Endothelial cell of umbilical vein (primary cell): ENCODE results near the gene ZNF148. TPM values are rescaled to one million over a fixed set of nuclear protein-coding genes. Genes with fewer than 3 reads are reported as not detected.

ENCODE experiments used
- BruUV-seq: library from RNA; stranded (reverse); fragments of 400-500 nt; replicated peaks from 2 replicates; lab custom pipeline; 2021; lab: Mats Ljungman, UMichigan
- CTCF ChIA-PET: fragments of 300-600, 350-600 bp; sonication (Branson Sonifier 250); formaldehyde crosslinking; loops from one replicate; lab custom pipeline; 2021; ENCODE audit warnings: antibody characterized with exemption, inconsistent platforms; lab: Charles Lee
- POLR2A ChIA-PET: fragments of 300-600, 350-600 bp; sonication (Branson Sonifier 250); formaldehyde crosslinking; loops from one replicate; lab custom pipeline; 2021; ENCODE audit warnings: antibody characterized with exemption, inconsistent platforms; lab: Charles Lee
- DNase-seq: peaks from one replicate; pipeline ENCODE4 v3.0.0-alpha.2; 2011; ENCODE audit warnings: low read depth, low spot score
- FAIRE-seq: peaks from 2 replicates; lab custom pipeline; 2011; peaks lifted over from hg19 to GRCh38; lab: Jason Lieb, UNC
- H2AFZ ChIP-seq: 2 replicates; pipeline ENCODE4 v1.6.0; 2012; ENCODE audit warnings: low read depth, low read length, control low read depth, inconsistent platforms
- H3K27ac ChIP-seq: 2 replicates; pipeline ENCODE4 v1.5.1; 2011; ENCODE audit warnings: low read depth, mild to moderate bottlenecking, control low read depth, low read length, moderate library complexity; ENCODE audit not compliant: insufficient read depth
- H3K27me3 ChIP-seq, 2 experiments: 2 replicates each; pipeline versions ENCODE4 v1.6.0 to v1.6.1; 2011; ENCODE audit warnings: low read length in 2 of 2, mixed read lengths in 1 of 2; ENCODE audit not compliant: control insufficient read depth in 2 of 2, insufficient read depth in 2 of 2
- H3K36me3 ChIP-seq, 2 experiments: 2 replicates in 1 of 2; 3 replicates in 1 of 2; pipeline ENCODE4 v1.5.1; 2011; ENCODE audit warnings: low read length in 2 of 2, mild to moderate bottlenecking in 1 of 2, moderate library complexity in 1 of 2; ENCODE audit not compliant: control insufficient read depth in 2 of 2, insufficient read depth in 2 of 2; ENCODE audit errors: extremely low read depth in 1 of 2
- H3K4me1 ChIP-seq: 3 replicates; pipeline ENCODE4 v1.5.1; 2011; ENCODE audit warnings: mild to moderate bottlenecking, low read length; ENCODE audit not compliant: control insufficient read depth, insufficient read depth; ENCODE audit errors: extremely low read depth
- H3K4me2 ChIP-seq: 2 replicates; pipeline ENCODE4 v1.6.1; 2011; ENCODE audit warnings: low read length, control low read depth, mixed read lengths; ENCODE audit not compliant: insufficient read depth
- H3K4me3 ChIP-seq, 3 experiments: fragments of 200-600 bp in 1 of 3; sonication (generic), shearing (Covaris generic) in 1 of 3; replicated peaks in 1 of 3; 2 replicates each; pipeline ENCODE4 v1.5.1; 2011 to 2016; ENCODE audit warnings: control low read depth in 3 of 3, low read length in 3 of 3, mild to moderate bottlenecking in 2 of 3, inconsistent platforms in 1 of 3, low read depth in 1 of 3, moderate library complexity in 1 of 3; ENCODE audit not compliant: insufficient read depth in 1 of 3
- H3K79me2 ChIP-seq: 2 replicates; pipeline ENCODE4 v1.6.0; 2012; ENCODE audit warnings: low read length, inconsistent platforms; ENCODE audit not compliant: control insufficient read depth, insufficient read depth
- H3K9ac ChIP-seq: replicated peaks from 2 replicates; pipeline ENCODE3; 2011; ENCODE audit warnings: low read length, control low read depth; ENCODE audit not compliant: insufficient read depth; ENCODE audit errors: extremely low read depth
- H3K9me1 ChIP-seq: replicated peaks from 3 replicates; pipeline ENCODE4 v1.6.0; 2011; ENCODE audit warnings: mild to moderate bottlenecking, low read length; ENCODE audit not compliant: control insufficient read depth, insufficient read depth; ENCODE audit errors: extremely low read depth
- H3K9me3 ChIP-seq: replicated peaks from 2 replicates; pipeline ENCODE4 v1.5.1; 2012; ENCODE audit warnings: low read length, inconsistent platforms; ENCODE audit not compliant: control insufficient read depth, insufficient read depth
- H4K20me1 ChIP-seq: replicated peaks from 2 replicates; pipeline ENCODE3; 2011; ENCODE audit warnings: mild to moderate bottlenecking, low read length; ENCODE audit not compliant: control insufficient read depth, insufficient read depth; ENCODE audit errors: extremely low read depth
- EZH2 ChIP-seq: IDR thresholded peaks from 2 replicates; pipeline ENCODE4 v1.6.1; 2012; ENCODE audit warnings: borderline replicate concordance, low read depth, mild to moderate bottlenecking, moderate library complexity, low read length, inconsistent platforms; ENCODE audit not compliant: severe bottlenecking
- FOS ChIP-seq: IDR thresholded peaks from 2 replicates; pipeline ENCODE4 v1.6.1; 2011; ENCODE audit warnings: mild to moderate bottlenecking, low read length, moderate library complexity, borderline replicate concordance; ENCODE audit not compliant: insufficient read depth
- GATA2 ChIP-seq: IDR thresholded peaks from 2 replicates; pipeline ENCODE4 v1.7.0; 2011; ENCODE audit warnings: low read depth, mild to moderate bottlenecking, moderate library complexity, mixed read lengths, low read length; ENCODE audit not compliant: insufficient read length, insufficient read depth
- JUN ChIP-seq: IDR thresholded peaks from 2 replicates; pipeline ENCODE4 v1.6.1; 2011; ENCODE audit warnings: borderline replicate concordance, low read depth; ENCODE audit not compliant: insufficient read length, insufficient read depth
- MYC ChIP-seq: IDR thresholded peaks from one replicate; pipeline ENCODE4 v1.6.1; 2011; ENCODE audit warnings: mild to moderate bottlenecking, low read depth, low read length
- POLR2A ChIP-seq: IDR thresholded peaks from 2 replicates; pipeline ENCODE4 v1.6.1; 2012; ENCODE audit warnings: low read depth, mild to moderate bottlenecking, control low read depth, low read length
- POLR2AphosphoS5 ChIP-seq: IDR thresholded peaks from 2 replicates; pipeline ENCODE4 v1.6.1; 2012; ENCODE audit warnings: low read depth, mild to moderate bottlenecking, control low read depth, low read length, moderate library complexity; ENCODE audit not compliant: insufficient read depth
- dilution Hi-C: fragments of 300-500 bp; cut with MboI; formaldehyde crosslinking; loops from one replicate; pipeline ENCODE4 v1.15.0; 2019; ENCODE audit warnings: low sequenced_read_pairs; ENCODE audit not compliant: extremely low pct_ligation_motif_present
- intact Hi-C: fragments of 100-400 bp; cut with micrococcal nuclease; formaldehyde crosslinking; loops from one replicate; pipeline ENCODE4 v1.10.0; 2022
- polyA plus RNA-seq, 4 experiments: library from polyadenylated mRNA; depleted of rRNA in 3 of 4; stranded (reverse) in 3 of 4; unstranded in 1 of 4; fragments of >200 nt; gene quantifications; 2 replicates each; pipeline versions ENCODE4 v1.2.1 to v1.2.3, GENCODE V29; 2011 to 2012; ENCODE audit warnings: missing spikeins in 1 of 4
- total RNA-seq: library from RNA; stranded (reverse); gene quantifications from 2 replicates; pipeline ENCODE4 v1.2.3, GENCODE V29; 2021
- TF ChIP-seq, protein P1 (sequence below), 2 donors: IDR thresholded peaks; 1 replicate in 1 of 2; 2 replicates in 1 of 2; pipeline ENCODE4 v1.5.1; 2011; ENCODE audit warnings: low read length in 2 of 2, mild to moderate bottlenecking in 2 of 2, moderate library complexity in 2 of 2, control low read depth in 1 of 2, inconsistent platforms in 1 of 2, low read depth in 1 of 2; ENCODE audit not compliant: insufficient read depth in 1 of 2; ENCODE audit errors: extremely low read depth in 1 of 2
- TF ChIP-seq, protein P2 (sequence below): IDR thresholded peaks from 2 replicates; pipeline ENCODE4 v1.6.1; 2011; ENCODE audit not compliant: insufficient read depth, insufficient read length

Gene ZNF148
- total and polyA plus RNA-seq, 2 donors (not counting 3 experiments of a cell fraction or from before 2014, with no cell fraction given) = 8.0 to 41.3 TPM

DNA sequence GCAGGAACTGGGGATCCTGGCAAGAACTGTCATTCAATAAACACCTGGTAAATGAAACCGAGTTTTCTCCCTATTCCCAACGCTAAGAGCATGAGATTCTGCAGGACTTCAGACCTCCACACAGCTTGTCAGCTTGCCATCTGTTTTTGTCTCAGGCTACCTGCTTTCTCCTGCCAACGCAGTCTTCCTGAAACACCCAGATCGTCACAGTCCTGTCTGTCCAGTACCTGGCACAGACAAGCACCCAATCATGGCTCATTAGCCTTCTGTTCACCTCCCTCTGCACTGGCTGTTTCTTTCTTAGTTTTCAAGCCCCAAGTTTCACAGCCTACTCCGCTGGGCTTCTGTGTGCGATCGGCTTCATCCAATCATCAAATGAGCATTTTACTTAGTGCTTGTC lies 167.6 kb downstream of the ZNF148 start:
- no TSS peak for BruUV-seq
- Histone ChIP-seq H4K20me1 (no peaks in the 10 kb centered on the region), H3K9ac (no peak overlapping the region), H3K27me3 (no peaks in the 10 kb centered on the region), H3K9me1 (no peaks in the 10 kb centered on the region), H3K27ac (no peak overlapping the region), H2AFZ (no peak overlapping the region), H3K4me3 (no peak overlapping the region), H3K4me1 (peaks cover 3% of the 10 kb centered on the region), H3K36me3 (no peaks in the 10 kb centered on the region), H3K9me3 (no peaks in the 10 kb centered on the region), H3K4me2 (no peak overlapping the region), H3K79me2 (no peaks in the 10 kb centered on the region)
- FAIRE-seq (no peak), DNase-seq (no peak)
- dilution Hi-C loops (no loop called here), intact Hi-C loops (no loop called here)
- no peak for TF ChIP-seq FOS
- no peak for TF ChIP-seq POLR2A
- no peak for TF ChIP-seq MYC
- TF ChIP-seq, protein P1, sequence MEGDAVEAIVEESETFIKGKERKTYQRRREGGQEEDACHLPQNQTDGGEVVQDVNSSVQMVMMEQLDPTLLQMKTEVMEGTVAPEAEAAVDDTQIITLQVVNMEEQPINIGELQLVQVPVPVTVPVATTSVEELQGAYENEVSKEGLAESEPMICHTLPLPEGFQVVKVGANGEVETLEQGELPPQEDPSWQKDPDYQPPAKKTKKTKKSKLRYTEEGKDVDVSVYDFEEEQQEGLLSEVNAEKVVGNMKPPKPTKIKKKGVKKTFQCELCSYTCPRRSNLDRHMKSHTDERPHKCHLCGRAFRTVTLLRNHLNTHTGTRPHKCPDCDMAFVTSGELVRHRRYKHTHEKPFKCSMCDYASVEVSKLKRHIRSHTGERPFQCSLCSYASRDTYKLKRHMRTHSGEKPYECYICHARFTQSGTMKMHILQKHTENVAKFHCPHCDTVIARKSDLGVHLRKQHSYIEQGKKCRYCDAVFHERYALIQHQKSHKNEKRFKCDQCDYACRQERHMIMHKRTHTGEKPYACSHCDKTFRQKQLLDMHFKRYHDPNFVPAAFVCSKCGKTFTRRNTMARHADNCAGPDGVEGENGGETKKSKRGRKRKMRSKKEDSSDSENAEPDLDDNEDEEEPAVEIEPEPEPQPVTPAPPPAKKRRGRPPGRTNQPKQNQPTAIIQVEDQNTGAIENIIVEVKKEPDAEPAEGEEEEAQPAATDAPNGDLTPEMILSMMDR (IDR thresholded peaks at IDR 0.05; ENCODE audit: extremely low read depth in 1 of 2, insufficient read depth in 1 of 2, low read depth in 1 of 2, low read length in 2 of 2) = no peak
- no peak for TF ChIP-seq GATA2
- TF ChIP-seq EZH2 = no peak
- POLR2A ChIA-PET = no interaction called here
- CTCF ChIA-PET = no interaction called here

DNA sequence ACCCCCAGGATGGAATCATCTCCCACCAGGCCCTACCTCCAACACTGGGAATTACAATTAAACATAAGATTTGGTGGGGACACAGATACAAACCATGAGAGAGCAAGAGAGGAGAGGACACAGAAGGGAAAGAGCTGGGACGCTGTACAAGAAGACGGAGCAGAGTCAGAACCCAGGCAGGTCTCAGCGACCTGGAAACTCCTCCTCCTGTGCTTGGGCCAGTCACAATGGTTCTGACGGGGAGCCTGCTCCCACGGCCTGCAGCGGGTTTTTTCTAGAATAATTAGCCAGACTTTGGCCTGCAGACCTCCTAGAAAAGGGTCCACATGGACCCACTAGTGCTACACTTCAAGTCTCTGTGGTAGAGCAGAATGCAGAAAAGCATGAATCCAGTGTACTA lies 168.2 kb downstream of the ZNF148 start:
- no TSS peak for BruUV-seq

More for the DNA sequence above, 168.2 kb downstream of the ZNF148 start:
- CTCF ChIA-PET = no interaction called here
- Histone ChIP-seq H2AFZ (no peak overlapping the region), H3K4me3 (no peak overlapping the region), H3K4me1 (no peaks in the 10 kb centered on the region), H4K20me1 (no peaks in the 10 kb centered on the region), H3K9me3 (no peaks in the 10 kb centered on the region), H3K27me3 (no peaks in the 10 kb centered on the region), H3K79me2 (no peaks in the 10 kb centered on the region), H3K36me3 (no peaks in the 10 kb centered on the region), H3K27ac (no peak overlapping the region), H3K9ac (no peak overlapping the region), H3K9me1 (no peaks in the 10 kb centered on the region), H3K4me2 (no peak overlapping the region)
- TF ChIP-seq, protein P1 (IDR thresholded peaks at IDR 0.05; ENCODE audit: extremely low read depth in 1 of 2, insufficient read depth in 1 of 2, low read depth in 1 of 2, low read length in 2 of 2) = no peak
- no peak for TF ChIP-seq EZH2
- TF ChIP-seq JUN = no peak
- TF ChIP-seq MYC = no peak
- TF ChIP-seq FOS = no peak
- TF ChIP-seq, protein P2, sequence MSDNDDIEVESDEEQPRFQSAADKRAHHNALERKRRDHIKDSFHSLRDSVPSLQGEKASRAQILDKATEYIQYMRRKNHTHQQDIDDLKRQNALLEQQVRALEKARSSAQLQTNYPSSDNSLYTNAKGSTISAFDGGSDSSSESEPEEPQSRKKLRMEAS = no peak
- TF ChIP-seq POLR2A = no peak
- no peak for TF ChIP-seq POLR2AphosphoS5
- no peak for TF ChIP-seq GATA2
- DNase-seq = no peak
- POLR2A ChIA-PET = no interaction called here
- intact Hi-C loops (no loop called here), dilution Hi-C loops (no loop called here)
- FAIRE-seq = no peak
